Omental fat pad (tissue), 4 donors: Measurements from ENCODE around the gene SLC25A45. TPM values are rescaled to one million over a fixed set of nuclear protein-coding genes. Genes with fewer than 3 reads are reported as not detected.

Experiments used
- ATAC-seq: fragments of 150-250 bp; one replicate; pipeline ENCODE4 v1.9.1; 2016; ENCODE audit warnings: mild to moderate bottlenecking, moderate library complexity; ENCODE audit not compliant: low FRiP score
- DNase-seq: peaks from one replicate; pipeline ENCODE4 v3.0.0-alpha.2; 2019; ENCODE audit warnings: low spot score
- CTCF ChIP-seq, 3 donors: fragments of 450-650 bp; IDR thresholded peaks; one replicate each; pipeline ENCODE4 v1.5.1; 2016 to 2017; ENCODE audit warnings: antibody characterized with exemption in 3 of 3, mild to moderate bottlenecking in 3 of 3, moderate library complexity in 2 of 3
- total RNA-seq, 4 donors: library from RNA; depleted of rRNA; stranded (reverse); fragments of >200 nt; gene quantifications; one replicate each; pipeline ENCODE4 v1.1.0, GENCODE V29; 2016

SLC25A45 gene
- total RNA-seq, 4 donors from 2014 or later = 4.1 to 9.2 (median 6.0) TPM

GRCh38 chr11:65420506-65420905 is 38.1 kb upstream of the SLC25A45 start:
- DNase-seq (peak; percentile 20), ATAC-seq (no peak)
- TF ChIP-seq CTCF (IDR thresholded peaks at IDR 0.05) = no peak

- TF ChIP-seq CTCF (IDR thresholded peaks at IDR 0.05) = no peak
- peak; percentile 7 for ATAC-seq
- DNase-seq = peak; percentile 69
Measured at GRCh38 chr11:65419772-65420481, 37.5 kb upstream of the SLC25A45 start.

- no peak for TF ChIP-seq CTCF (IDR thresholded peaks at IDR 0.05)
- DNase-seq (peak; percentile 37), ATAC-seq (no peak)
Measured at GRCh38 chr11:65419460-65419771, 37.0 kb upstream of the SLC25A45 start.

- DNase-seq = peak; percentile 76
- ATAC-seq = peak; percentile 34
- TF ChIP-seq CTCF (IDR thresholded peaks at IDR 0.05) = no peak
Measured at GRCh38 chr11:65418681-65419459, 36.4 kb upstream of the SLC25A45 start.

GRCh38 chr11:65418431-65418680 is 35.9 kb upstream of the SLC25A45 start:
- TF ChIP-seq CTCF (IDR thresholded peaks at IDR 0.05) = no peak
- ATAC-seq = no peak

GRCh38 chr11:65417702-65418430 is 35.4 kb upstream of the SLC25A45 start:
- no peak for TF ChIP-seq CTCF (IDR thresholded peaks at IDR 0.05)
- DNase-seq (no peak), ATAC-seq (no peak)

More at GRCh38 chr11:65418431-65418680, 35.9 kb upstream of the SLC25A45 start:
- no peak for DNase-seq
